Colonic mucosa (tissue), 4 donors: Measurements from ENCODE around the gene SLC28A3. TPM values are rescaled to one million over a fixed set of nuclear protein-coding genes. Genes with fewer than 3 reads are reported as not detected.

Source experiments
- DNase-seq: peaks from one replicate; pipeline ENCODE4 v3.0.0-alpha.2; 2020
- H3K27ac ChIP-seq: fragments of 200-600 bp; one replicate; pipeline ENCODE4 v1.8.0; 2021
- H3K27me3 ChIP-seq: fragments of 200-600 bp; one replicate; pipeline ENCODE4 v1.8.0; 2021
- H3K36me3 ChIP-seq: fragments of 200-600 bp; one replicate; pipeline ENCODE4 v1.8.0; 2021
- H3K4me1 ChIP-seq: fragments of 200-600 bp; one replicate; pipeline ENCODE4 v1.8.0; 2021; ENCODE audit warnings: mild to moderate bottlenecking
- H3K4me3 ChIP-seq: fragments of 200-600 bp; one replicate; pipeline ENCODE4 v1.8.0; 2021
- H3K9ac ChIP-seq, 2 donors: one replicate each; pipeline ENCODE4 v1.7.0; 2013; ENCODE audit warnings: control low read depth in 2 of 2, low read depth in 2 of 2, low read length in 2 of 2
- H3K9me3 ChIP-seq: fragments of 200-600 bp; one replicate; pipeline ENCODE4 v1.8.0; 2021
- intact Hi-C: fragments of 100-400 bp; cut with DNase I; formaldehyde crosslinking; loops from one replicate; pipeline ENCODE4 v1.14.1; 2022
- total RNA-seq, 2 donors: library from RNA; stranded (reverse); fragmentation: NEBNext Ultra II Directional in 1 of 2; extraction: Animal tissue kit (Norgen Biotek cat#: 25700) in 1 of 2; gene quantifications; one replicate each; pipeline ENCODE4 v1.2.1, GENCODE V29; 2021
- TF ChIP-seq, protein P1 (sequence below): fragments of 200-600 bp; IDR thresholded peaks from one replicate; pipeline ENCODE4 v1.8.0; 2022; ENCODE audit warnings: antibody characterized with exemption, mild to moderate bottlenecking
- donor health status: healthy.
- donor health status: DM: no; HTN: no; CAD: no.
- donor health status: DM: no; HTN: no; CAD: no.

Gene SLC28A3
- total RNA-seq, 2 donors from 2014 or later: 2.9 to 4.7 TPM

GRCh38 chr9:84261070-84261746 lies 79.3 kb downstream of the SLC28A3 start:
- Histone ChIP-seq H3K27ac (no peak overlapping the region), H3K4me1 (no peaks in the 10 kb centered on the region), H3K9me3 (no peaks in the 10 kb centered on the region), H3K36me3 (no peaks in the 10 kb centered on the region), H3K4me3 (no peak overlapping the region), H3K27me3 (no peaks in the 10 kb centered on the region), H3K9ac (no peak overlapping the region)
- intact Hi-C loops: loop anchor here (2.0 to 5.0 kb wide), 3 partner anchors 51 to 324 kb away; no protein-coding TSS in a partner anchor
- peak; percentile 89 for DNase-seq
- TF ChIP-seq, protein P1, sequence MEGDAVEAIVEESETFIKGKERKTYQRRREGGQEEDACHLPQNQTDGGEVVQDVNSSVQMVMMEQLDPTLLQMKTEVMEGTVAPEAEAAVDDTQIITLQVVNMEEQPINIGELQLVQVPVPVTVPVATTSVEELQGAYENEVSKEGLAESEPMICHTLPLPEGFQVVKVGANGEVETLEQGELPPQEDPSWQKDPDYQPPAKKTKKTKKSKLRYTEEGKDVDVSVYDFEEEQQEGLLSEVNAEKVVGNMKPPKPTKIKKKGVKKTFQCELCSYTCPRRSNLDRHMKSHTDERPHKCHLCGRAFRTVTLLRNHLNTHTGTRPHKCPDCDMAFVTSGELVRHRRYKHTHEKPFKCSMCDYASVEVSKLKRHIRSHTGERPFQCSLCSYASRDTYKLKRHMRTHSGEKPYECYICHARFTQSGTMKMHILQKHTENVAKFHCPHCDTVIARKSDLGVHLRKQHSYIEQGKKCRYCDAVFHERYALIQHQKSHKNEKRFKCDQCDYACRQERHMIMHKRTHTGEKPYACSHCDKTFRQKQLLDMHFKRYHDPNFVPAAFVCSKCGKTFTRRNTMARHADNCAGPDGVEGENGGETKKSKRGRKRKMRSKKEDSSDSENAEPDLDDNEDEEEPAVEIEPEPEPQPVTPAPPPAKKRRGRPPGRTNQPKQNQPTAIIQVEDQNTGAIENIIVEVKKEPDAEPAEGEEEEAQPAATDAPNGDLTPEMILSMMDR: peak; percentile 87

GRCh38 chr9:84258371-84258770 lies 82.2 kb downstream of the SLC28A3 start:
- H3K27ac ChIP-seq: no peak overlapping the region
- no peaks in the 10 kb centered on the region for H3K4me1 ChIP-seq
- H3K9me3 ChIP-seq: no peaks in the 10 kb centered on the region
- no peak for DNase-seq
- H3K36me3 ChIP-seq: no peaks in the 10 kb centered on the region
- H3K27me3 ChIP-seq: no peaks in the 10 kb centered on the region
- intact Hi-C loops: no loop called here
- H3K4me3 ChIP-seq: no peak overlapping the region
- no peak overlapping the region for H3K9ac ChIP-seq
- TF ChIP-seq, protein P1: no peak

- intact Hi-C loops: no loop called here
- TF ChIP-seq, protein P1: no peak
- H3K4me1 ChIP-seq: no peaks in the 10 kb centered on the region
- H3K27ac ChIP-seq: no peak overlapping the region
- no peaks in the 10 kb centered on the region for H3K9me3 ChIP-seq
- no peaks in the 10 kb centered on the region for H3K27me3 ChIP-seq
- H3K9ac ChIP-seq: no peak overlapping the region
- H3K36me3 ChIP-seq: no peaks in the 10 kb centered on the region
- H3K4me3 ChIP-seq: no peak overlapping the region
- no peak for DNase-seq
These were observed 84.9 kb downstream of the SLC28A3 start for GRCh38 chr9:84255696-84256095.

GRCh38 chr9:84254972-84255371 lies 85.6 kb downstream of the SLC28A3 start:
- Histone ChIP-seq H3K4me3 (no peak overlapping the region), H3K36me3 (no peaks in the 10 kb centered on the region), H3K4me1 (no peaks in the 10 kb centered on the region), H3K9me3 (no peaks in the 10 kb centered on the region), H3K9ac (no peak overlapping the region), H3K27ac (no peak overlapping the region), H3K27me3 (no peaks in the 10 kb centered on the region)
- TF ChIP-seq, protein P1: no peak
- intact Hi-C loops: no loop called here
- DNase-seq: no peak

- Histone ChIP-seq H3K4me1 (no peaks in the 10 kb centered on the region), H3K4me3 (no peak overlapping the region), H3K27ac (no peak overlapping the region), H3K27me3 (no peaks in the 10 kb centered on the region), H3K36me3 (no peaks in the 10 kb centered on the region), H3K9me3 (no peaks in the 10 kb centered on the region), H3K9ac (no peak overlapping the region)
- intact Hi-C loops: no loop called here
- DNase-seq: no peak
- TF ChIP-seq, protein P1: no peak
These were observed 88.6 kb downstream of the SLC28A3 start for GRCh38 chr9:84251921-84252320.
